ENCODE data around the gene DDOST.

- TF ChIP-seq POLR2AphosphoS5 (IDR thresholded peaks at IDR 0.05) (no peak), CTCF (IDR thresholded peaks at IDR 0.05) (no peak), EP300 (IDR thresholded peaks at IDR 0.05) (no peak), POLR2A (IDR thresholded peaks at IDR 0.05; ENCODE audit: low read depth) (no peak)
Observed at GRCh38 chr1:20684050-20684620, 23.0 kb upstream of the DDOST start.
